Renal pelvis (tissue), 12 donors: ENCODE data around the gene SNED1. TPM values are rescaled to one million over a fixed set of nuclear protein-coding genes. Genes with fewer than 3 reads are reported as not detected.

Source experiments
- DNase-seq: peaks from one replicate; pipeline ENCODE4 v3.0.0-alpha.2; 2013
- long read RNA-seq, 16 experiments: transcript quantifications; one replicate each; lab custom pipeline, GENCODE V29; 2026
- polyA plus RNA-seq, 3 donors: library from polyadenylated mRNA; unstranded; fragments of 120-200 nt; gene quantifications; one replicate each; pipeline ENCODE4 v1.2.1, GENCODE V29; 2013; ENCODE audit not compliant: insufficient read length in 3 of 3

Gene SNED1
- 10 to 100 TPM in 2 of 3 donors, 1 to 10 TPM in 1; 7.6 to 11.0 (median 10.6) TPM for polyA plus RNA-seq
- long read RNA-seq, donor 1: 0 reads
- long read RNA-seq, donor 2, partial matches to known transcripts: 19 of 19 reads
- long read RNA-seq, donor 2, other reads (novel, unspliced or antisense): 0 of 19 reads
- long read RNA-seq, donor 3: 0 reads
- long read RNA-seq, donor 4: 0 reads
- long read RNA-seq, donor 5: 0 reads
- long read RNA-seq, donor 6: 0 reads
- long read RNA-seq, donor 7: 0 reads
- long read RNA-seq, donor 8, partial matches to known transcripts: 5 of 5 reads
- long read RNA-seq, donor 8, other reads (novel, unspliced or antisense): 0 of 5 reads
- long read RNA-seq, donor 9: 0 reads
- long read RNA-seq, donor 10: 0 reads
- long read RNA-seq, donor 11, partial matches to known transcripts: 0 of 8 reads
- long read RNA-seq, donor 11, other reads (novel, unspliced or antisense): 7 of 8 reads
- long read RNA-seq, donor 12: 0 reads
- long read RNA-seq, donor 13: 0 reads
- long read RNA-seq, donor 14: 0 reads
- long read RNA-seq, donor 15: 0 reads
- long read RNA-seq, donor 16, full-length matches to known transcripts: 1 of 1 reads
- long read RNA-seq, donor 16, partial matches to known transcripts: 0 of 1 reads
- long read RNA-seq, donor 16, other reads (novel, unspliced or antisense): 0 of 1 reads

DNA sequence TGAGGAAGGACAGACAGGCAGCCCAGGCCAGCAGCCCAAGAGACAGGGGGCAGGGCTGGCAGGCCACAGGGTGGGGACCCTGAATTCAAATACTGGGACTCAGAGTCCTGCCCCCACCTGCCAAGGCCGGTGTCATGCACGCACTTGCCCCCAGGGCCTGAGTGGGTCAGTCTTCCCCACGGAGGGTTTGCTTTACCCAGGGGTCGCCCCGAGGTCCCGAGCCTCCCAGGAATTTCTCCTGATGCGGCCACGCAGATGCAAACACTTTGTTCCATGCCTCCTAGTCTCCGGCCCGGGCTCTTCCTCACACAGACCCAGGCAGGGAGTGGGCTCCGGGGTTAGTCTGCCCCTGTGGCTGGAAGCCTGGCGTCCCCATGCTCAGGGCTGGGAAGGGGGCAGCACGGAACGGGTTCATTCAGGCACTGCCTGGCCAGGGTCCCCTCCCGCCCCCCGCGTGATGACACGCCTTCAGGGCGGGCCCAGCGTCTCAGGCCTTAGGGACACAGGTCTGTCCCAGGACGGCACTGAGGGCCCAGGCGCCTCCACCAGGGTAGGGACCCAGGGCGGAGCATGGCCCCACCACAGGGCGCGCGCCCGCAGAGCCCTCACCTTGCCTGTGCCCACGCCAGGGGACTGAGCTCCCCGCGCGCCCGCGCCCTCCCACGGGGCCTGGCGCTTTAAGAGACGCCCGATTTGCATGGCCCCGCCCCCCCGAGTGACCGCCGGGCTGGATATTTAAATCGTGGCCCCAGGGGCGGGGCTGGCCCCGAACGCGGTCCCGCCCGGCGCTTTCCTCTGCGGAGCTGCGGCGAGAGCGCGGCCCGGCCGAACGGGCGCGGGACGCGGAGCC is at the start of gene SNED1:
SNED1 (plus strand) TSS at position 763 of the 850 bp plus-strand sequence. CDS start 220 bp downstream, outside the sequence.
- peak; percentile 86 for DNase-seq

DNA sequence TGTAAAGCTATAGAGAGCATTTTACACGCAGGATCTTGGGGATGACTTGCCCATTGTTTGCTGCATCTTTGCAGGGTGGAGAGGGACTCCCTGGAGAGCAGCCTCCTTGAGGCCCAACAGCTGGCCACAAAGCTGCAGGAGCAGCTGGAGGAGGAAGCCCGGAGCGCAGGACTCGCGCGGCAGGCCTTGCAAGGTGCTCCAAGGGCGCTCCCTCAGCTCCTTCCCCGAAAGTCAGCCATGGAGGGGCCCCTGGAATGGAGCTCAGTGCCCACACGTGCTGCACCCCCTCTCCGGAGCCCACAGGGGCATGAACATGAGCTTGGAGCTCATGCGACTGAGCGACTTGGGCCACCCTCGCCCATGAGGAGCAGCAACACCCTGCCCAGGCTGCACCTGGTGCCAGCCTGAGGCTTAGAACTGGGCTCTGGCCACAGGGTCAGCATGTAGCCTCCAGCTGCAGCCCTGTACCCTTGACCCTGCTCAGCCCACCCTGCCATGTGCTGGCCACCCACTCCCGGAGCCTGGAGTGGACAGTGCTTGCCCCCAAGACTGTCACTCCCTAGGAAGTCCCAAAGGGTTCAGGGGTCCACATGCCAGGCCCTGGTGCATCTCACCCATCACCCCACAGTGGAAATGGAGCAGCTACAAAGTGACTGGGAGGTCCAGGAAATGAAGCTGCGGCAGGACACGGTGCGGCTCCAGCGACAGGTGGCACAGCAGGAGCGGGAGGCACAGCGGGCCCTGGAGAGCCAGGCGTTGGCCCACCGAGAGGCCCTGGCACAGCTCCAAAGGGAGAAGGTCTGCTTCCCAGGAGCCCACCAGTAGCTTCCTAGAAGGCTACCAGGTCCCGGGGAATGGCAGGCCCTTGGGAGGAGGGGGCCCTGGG is 49.3 kb upstream of the SNED1 start:
- DNase-seq: no peak

DNA sequence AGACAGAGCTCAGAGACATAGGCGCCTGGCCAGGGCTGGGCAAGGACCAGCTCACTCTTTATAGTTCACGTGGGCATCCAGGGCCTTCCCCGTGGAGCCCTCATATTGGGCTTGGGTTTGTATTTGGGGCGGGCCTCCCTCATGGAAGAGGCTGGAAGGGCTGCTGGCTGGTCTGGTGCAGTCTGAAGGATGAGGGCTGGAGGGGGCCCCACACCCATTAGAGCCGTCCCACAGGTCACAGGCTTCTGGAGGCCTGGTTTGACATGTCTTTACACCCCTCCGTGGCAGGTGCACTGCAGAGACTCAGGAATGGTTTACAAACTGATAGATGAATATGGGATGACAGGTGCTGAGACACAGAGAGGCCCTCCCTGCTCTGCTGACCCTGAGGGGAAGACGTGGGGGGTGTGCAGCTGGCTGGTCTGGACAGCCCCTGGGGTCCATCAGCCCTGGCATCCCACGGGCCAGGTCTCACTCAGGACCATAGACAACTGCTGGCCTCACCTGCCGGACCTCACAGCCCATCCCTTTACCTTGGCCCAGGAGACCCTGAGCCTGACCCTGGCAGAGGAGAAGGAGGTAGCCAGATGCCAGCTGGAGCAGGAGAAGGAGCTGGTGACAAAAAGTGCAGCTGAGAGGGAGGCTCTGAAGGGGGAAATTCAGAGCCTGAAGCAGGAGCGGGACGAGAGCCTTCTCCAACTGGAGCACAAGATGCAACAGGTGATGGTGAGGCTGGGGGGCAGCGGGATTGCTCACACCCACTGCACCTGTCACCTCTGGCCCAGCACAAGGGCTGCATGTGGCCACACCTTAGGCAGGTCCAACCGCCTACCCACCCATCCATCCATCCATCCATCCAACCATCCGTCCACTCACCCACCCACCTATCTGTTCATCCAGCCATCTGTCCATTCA is 48.4 kb upstream of the SNED1 start:
- DNase-seq: no peak

DNA sequence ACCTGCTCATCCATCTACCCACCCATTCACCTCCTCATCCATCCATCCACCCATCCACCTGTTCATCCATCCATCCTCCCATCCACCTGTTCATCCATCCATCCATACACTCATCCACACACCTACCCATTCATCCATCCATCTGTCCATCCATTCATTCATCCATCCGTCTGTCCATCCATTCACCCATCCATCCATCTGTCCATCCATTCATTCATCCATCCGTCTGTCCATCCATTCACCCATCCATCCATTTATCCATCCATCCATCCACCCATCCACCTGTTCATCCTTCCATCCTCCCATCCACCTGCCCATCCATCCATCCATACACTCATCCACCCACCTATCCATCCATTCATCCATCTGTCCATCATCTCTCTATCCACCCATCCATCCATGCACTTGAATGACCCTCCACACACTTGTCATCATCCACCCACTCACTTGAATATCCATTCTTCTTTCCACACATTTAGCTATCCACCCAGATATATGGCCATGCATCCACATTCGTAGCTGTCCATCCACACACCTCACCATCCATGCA is 47.3 kb upstream of the SNED1 start:
- DNase-seq: no peak

DNA sequence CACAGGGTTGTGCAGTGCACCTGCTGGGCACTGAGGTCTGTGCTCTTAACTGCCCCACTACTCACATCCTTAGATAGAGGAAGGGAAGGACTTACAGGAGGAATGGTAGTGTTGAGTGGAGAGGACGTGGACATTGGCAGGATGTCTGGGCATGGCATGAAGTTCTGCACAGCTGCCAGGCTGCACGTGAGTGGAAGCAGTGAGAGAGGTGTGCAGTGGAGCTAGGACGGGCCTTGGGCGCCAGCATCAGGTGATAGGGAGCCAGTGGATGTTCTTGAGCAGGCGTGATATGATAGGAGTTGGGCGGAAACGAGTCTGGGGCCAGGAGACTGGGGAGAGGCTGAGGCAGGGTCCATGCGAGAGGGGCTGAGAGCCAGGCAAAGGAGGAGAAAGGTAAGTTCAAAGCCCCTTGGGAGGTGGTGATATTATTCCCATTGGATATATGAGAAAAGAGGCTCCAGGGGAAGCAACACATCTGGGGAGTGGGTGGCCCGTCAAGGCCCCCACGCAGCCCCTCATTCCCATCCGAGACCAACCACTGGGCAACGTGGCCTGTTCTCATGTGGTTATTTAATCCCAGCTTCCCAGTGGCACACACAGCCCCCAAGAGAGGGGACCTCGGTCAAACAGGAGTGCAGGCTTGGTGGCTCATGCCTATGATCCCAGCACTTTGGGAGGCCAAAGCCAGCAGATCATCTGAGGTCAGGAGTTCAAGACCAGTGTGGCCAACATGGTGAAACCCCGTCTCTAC is 45.7 kb upstream of the SNED1 start:
- DNase-seq: no peak

DNA sequence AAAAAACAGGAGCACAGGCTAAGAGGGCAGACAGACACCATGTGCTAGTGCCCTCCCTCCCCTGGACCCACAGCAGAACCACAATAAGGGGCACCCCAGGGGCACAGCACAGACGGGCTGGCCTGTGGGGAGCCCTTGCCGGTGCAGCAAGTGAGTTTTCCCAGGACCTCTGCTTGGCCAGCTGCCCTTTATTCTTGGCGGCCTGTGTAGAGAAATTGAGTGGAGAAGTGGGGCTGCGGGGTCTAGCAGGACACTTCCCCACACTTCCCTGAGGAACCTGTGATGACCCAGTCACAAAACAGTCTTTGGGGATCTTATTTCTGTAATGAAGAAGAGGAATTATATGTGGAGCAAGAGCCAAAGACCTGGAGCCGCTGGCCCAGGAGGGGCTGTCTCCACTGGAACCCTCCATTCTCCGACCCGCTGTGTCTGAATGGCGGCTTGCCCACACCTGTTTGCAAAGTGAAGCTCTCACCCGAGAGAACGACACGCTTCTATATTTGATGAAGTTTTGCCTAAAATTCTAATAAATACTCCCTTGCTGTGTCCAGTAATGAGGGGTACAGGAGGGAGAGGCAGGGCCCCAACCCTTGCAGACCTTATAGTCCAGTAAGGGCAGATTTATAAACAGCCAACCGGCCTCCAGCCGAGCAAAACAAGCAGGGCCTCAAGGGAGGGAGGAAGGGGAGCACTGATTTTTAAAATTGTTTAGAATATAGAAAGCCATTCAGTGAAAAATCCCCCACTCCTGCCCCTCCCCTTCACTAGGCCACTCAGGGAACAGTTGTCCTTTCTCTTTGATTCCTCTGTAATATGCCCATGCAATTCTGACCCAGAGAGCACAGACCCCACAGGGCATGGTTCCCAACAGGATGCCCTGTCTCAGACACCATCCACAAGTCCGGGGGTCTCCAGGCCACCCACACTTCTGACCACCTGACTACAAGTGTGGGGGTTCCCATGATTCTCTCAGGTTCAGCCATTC is 44.7 kb upstream of the SNED1 start:
- no peak for DNase-seq

DNA sequence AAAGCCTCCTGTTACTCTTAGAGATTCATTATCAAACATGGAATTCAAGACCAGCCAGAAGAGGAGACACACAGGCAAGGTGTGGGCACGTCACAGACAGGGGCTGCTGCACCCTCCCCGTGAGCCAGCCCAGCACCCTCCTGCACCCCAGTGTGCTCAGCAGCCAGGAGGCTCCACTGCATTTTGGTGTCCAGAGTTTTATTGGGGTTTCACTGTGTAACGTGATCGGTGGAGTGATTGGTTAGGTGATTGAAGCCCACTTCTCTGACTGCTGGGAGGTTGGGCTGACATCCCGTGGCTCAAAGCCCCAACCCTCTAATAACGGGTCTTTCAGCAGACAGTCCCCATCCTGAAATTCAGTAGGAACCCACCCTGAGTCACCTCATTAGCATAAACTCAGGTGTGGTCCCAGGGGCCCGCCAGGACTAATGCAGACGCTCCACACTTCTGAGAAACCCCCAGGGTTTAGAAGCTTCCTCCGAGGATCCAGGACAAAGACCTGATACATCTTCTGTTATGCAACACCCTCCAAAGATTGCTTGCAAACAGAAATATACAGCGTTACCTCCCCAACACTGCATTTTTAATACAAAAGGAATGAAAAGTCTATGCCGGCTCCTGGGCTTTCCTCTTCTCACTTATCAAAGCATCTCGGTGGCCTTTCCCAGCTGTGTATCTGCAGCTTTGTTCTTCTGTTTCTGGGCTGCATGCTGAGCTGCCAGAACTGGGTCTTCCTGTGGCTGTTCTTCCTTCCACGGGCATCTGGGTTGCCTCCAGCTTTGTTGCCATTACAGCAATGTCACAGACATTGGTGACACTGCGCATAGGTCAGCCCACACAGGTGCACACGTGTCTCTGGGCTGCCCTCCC is 43.7 kb upstream of the SNED1 start:
- no peak for DNase-seq

DNA sequence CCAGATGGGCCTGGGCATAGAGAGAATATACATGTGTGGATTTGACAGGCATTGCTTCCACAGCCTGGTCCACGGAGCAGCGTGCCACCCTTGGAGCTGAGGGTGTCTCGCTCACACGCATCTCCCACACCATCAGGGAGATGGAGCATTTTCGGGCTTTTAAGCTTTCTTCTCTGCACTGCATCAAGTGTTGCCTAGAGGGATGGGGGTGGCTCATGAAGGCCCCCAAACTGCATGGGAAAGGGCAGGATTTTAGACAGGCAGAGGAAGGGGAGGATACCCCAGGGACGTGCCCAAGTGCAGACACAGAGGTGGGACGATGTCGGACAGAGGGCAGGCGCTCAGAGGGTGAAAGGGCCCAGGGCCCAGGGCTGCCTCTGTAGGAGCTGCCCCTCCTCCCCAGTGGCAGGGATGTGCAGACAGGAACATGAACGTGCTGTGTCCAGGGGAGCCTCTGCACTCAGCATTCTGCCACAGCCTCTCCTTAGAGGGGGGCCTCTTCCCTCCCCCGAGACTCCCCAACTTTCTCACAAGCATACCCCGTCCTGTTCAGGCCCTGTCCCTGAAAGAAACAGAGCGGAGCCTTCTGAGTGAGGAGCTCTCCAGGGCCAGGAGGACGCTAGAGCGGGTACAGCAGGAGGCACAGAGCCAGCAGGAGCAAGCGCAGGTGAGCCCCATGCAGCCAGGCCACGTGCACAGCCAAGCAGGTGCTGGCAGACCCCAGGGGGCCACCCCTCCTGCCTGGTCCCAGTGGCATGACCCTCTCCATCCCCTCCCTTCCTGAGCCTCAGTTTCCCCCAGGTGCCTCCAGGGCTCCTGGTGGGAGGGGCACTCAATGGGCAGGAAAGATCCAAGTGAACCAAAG is 42.9 kb upstream of the SNED1 start:
- DNase-seq: no peak

DNA sequence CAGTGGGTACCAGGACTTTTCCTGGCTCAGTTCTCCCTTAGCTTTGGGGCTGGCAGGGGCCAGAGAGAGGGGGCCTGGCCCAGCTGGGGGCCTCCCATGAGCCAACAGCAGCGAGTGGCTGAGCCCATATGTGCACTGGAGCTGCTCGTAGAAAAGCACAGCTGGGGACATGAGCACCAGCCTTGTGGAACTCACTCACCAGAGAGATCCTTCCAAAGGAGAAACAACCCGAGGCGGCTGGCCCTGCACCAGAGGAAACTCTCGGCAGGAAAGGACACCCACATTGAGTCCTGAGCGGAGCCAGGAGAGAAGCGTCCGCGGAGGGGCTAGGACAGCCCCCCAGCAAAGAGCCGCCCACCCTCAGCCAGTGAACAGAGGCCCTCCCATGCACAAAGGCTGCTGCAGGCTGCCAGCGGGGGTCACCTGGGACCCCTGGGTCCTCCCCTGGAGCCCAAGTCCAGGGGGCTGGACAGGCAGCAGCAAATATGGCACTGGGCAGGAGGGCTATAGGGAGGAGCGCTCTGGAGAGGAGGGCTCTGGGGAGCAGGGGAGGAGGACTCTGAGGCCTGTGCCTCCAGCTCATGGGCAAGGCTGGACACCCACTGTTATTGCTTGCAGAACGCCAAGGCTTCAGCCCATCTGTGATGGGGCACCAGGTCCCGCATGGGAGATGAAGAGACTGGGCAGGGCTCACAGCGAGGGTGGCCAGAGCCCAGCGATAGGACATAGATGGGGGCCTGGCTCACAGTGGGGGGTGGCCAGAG is 42.1 kb upstream of the SNED1 start:
- DNase-seq: no peak

DNA sequence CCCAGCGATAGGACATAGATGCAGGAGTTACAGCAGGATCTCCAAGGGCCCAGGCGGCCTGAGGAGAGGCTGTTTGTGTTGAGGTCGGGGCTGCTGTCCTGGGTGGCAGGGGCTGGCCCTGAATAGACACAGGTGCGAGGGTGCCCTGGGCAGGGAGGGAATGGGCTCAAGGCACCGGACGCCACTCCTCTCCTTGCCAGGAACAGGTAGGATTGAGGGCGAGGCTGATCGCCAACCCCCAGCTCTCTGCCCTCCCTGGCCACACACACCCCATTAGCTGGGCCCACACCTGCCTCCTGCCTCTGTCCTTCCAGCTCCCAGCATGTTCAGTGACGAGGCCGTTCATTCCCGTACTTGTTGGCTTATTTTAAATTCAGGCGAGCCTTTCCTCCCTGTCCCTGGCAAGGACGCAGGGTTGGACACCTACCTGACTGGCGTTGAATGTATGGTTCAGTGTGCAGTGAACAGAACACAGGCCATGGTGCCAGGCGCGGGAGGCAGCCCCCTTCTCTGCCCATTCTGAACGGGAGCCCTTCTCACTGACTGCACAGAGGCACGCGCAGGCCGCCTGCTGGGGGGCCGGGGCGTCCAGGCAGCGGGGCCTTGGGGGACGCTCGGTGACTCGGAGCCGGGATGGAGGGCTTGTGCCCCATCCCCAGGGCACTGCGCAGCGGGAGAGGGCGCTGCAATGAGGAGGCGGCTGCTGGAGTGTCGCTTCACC is 41.3 kb upstream of the SNED1 start:
- no peak for DNase-seq

DNA sequence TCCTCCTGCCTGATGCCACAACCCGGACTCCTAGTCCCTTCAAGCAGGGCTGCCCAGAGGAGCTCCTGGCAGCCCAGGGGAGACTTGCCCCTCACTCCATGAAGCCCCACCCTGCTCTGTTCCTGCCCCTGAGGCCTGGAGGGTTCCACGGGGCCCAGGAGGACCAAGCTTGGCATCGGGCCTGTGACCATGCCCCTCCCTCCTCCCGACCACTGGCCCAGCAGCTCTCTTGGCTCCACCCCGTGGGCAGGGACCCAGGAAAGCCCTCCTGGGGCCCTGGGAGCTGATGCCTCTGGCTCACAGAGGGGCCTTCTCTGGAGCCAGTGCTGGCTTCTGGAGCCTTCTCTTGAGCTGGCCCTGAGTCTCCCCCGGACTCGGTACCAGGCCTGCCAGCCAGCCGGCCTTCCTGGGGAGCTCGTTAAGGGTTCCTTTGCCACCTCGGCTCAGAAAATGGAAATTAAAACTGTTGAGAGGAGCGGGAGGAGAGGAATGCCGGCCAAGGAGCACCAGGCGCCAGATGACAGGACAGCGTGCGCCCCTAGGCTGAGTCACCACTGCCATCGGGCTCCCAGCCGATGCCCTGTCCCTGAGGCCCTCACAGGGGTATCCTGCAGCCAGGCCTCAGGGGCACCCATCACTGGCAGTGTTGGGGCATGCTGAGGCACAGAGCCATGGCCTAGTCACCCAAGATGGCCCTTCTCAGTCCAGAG is 40.6 kb upstream of the SNED1 start:
- no peak for DNase-seq

DNA sequence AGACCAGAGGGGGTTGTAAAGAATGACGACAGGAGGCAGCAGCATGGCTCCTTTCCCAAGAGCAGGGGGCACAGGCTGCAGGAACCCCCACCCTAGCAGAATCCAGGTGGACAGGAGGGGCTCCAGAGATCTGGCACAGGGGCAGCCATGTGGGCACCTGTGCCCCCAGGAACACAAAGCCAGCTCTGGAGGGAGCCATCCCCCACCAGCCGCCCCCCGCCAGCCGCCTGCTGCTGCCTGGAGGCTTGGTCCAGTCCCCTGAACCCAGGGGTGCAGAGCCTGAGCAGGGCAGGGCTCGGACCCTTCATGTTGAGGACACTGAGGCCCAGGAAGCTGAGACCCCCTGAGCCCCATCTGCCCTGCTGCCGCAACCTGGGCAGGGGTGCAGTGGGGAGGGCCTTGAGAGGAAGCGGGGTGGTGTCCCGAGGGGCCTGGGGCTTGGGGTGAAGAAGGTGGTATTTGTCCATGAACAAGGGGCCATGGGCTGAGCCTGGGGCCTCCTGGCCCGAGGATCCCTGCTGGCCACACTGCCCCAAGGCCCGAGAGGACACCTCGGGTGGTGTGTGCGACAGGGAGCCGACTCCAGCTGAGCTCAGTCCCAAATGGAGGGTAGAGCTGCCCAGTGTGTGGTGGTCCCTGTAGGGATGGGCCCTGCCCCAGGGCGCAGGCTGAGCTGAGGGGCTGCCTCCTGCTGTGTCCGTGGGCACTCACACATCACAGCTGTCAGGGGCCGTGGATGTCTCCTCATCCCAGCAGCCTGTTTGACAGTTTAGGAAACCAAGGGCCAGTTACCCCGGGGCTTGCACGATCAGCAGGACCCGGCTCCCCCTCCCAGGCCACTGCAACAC is 39.8 kb upstream of the SNED1 start:
- DNase-seq: no peak
